T-helper 1 cell treated with Interleukin-12 subunit alpha and Interleukin-12 subunit beta and Interleukin-4 antibody, amounts not matched to agents 30 ng/mL and 1 ng/mL, for 36 hours (primary cell): ENCODE measurements around the gene HOXA13. TPM values are rescaled to one million over a fixed set of nuclear protein-coding genes. Genes with fewer than 3 reads are reported as not detected.

ENCODE experiments used
- intact Hi-C: fragments of 100-400 bp; cut with micrococcal nuclease; formaldehyde crosslinking; loops from one replicate; pipeline ENCODE4 v1.15.1; 2024
- total RNA-seq: library from RNA; stranded (reverse); gene quantifications from 2 replicates; pipeline ENCODE4 v1.2.3, GENCODE V29; 2022

Gene HOXA13
- total RNA-seq, 1 donor from 2014 or later: not detected

DNA sequence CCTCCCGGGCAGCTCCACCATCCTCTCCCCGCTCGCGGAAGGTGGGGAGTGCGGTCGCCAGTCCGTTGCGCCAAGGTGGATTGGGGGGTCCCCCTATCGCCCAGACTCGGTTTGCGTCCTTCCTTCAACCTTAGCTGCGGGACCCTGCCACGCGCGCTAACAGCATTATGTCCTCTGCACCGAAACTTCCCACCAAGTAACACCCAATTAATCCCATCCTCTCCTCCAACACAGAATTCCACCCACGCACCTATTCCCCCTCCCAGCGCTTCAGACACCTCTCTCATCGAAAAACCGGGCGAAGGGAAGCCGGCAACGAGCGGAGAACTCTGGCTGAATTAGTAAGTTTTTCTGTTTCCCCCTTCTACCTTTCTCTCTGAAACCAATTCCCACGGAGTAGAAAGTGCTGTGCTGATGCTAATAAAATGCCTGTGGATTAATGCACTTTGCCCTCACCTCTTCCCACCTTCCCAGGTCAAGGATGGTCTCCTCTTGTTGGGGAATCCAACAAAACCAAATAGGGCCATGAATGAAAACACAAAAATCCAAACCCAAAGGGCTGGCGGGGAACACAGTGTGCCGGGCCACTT, 48.5 kb downstream of the HOXA13 start:
- intact Hi-C loops: loop anchor here (1.0 to 2.0 kb wide), 4 partner anchors 10 to 1295 kb away; partner anchors contain the start of gene HOXA1

DNA sequence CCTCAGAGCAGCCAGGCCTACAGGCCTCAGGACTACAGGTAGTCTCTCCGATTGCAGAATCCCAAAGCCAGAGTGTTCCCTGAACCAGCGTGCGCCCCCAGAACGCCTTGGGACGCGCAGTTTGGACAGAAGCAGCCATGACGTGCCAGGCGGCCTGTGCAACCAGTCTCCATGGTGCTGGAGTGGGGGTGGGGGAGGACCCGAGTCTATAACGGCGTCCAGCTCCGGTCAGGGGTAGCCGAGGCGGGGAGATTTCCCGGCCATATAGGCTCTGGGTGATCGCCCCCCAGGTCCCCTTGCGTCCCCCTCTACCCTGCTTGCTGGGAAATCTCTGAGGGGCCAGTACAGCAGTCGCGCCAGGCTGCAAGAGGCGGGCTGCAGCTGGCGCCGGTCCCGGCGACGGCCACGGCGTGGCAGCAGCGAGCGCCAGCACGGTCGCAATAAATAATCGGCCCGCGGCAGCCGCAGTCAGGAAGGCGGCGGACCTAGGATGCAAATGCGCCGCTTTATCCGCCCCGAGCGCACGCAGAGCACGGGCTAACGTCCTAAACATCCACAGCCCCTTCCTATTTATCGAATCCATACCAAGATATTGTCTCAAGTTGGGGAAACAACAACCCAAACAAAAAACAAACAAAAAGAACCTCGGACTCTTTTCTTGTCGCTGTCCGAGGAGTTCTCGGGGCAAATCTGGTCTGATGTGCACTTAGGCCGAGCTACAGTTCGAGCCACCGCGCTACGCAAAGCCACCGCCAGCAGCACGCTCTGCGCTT, 49.1 kb downstream of the HOXA13 start:
- intact Hi-C loops: loop anchor here (1.0 to 2.0 kb wide), 4 partner anchors 11 to 1294 kb away; partner anchors contain the start of gene HOXA1

DNA sequence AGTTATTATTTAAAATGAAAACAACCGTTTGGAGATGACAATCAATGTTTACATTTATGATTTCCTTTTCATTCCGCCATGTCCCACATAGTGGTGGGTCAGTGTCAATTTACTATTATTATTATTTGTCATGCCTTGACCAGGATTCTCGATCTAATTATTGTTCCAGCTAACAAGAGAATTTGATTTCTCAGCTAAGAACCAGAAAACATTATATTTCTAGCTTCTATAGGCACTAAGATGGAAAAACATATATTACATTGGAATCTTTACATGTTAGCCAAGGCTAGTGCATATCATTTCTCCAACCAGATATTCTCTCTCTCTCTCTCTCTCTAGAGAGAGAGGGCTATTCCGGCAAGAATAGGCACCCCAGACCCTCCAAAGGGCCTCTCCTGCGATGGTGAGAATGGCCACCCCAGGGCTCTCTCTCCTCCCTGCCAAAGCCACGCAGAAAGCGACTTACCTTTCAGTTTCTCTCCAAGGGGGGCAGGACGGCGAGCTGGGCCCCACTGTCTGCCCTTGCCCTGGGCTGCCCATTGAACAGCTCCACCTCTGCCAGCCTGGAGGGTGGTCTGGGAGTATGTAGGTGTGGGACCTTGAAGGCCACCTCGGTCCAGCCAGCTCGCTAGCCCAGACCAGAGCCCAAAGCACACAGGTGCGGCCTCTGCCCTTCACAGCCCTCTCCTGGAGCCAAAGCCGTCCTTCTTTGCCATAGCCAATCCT, 49.9 kb downstream of the HOXA13 start:
- intact Hi-C loops: loop anchor here (2.0 kb wide), 3 partner anchors 15 to 1293 kb away; partner anchors contain the start of gene HOXA1

DNA sequence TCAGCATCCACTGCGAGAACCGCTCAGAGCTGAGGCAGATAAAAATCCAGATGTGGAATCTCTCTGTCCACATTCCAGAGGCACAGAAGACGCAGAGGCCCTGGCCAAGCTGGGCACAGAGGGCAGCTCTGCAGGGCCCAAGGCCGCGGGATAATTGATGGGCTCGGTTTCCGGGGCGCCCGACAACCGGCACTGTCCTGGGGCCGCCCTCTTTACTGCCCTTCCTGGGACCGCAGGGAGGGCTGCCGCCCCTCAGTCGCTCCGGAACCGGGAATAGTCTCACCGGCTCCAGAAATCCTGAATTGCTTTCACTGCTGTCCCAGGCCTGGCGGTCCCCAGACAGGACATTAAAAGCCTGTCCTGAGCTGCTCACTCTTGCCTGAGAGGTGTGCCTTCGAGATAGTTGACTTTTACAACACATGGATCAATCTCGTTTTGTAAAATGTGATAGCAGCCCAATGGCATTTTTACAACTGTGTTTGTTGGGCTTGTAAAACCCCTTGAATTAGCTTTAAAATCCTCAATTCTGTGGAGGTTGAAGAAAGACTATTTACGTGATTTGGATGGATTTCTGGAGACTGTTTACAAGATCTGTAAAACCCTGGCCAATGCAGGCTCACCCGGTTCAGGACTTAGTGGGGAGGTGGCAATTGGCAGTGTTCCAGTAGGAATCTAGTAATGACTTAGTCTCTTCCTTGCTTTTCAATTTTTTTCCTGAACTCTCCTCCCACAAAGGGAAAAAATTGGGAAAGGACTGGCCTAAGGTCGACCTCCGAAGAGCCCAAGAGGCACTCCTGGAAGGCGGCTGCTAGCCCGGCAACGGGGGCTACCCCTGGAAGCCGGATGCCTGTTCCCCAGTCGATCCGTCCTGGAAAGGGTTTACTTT, 50.9 kb downstream of the HOXA13 start:
- intact Hi-C loops: no loop called here

DNA sequence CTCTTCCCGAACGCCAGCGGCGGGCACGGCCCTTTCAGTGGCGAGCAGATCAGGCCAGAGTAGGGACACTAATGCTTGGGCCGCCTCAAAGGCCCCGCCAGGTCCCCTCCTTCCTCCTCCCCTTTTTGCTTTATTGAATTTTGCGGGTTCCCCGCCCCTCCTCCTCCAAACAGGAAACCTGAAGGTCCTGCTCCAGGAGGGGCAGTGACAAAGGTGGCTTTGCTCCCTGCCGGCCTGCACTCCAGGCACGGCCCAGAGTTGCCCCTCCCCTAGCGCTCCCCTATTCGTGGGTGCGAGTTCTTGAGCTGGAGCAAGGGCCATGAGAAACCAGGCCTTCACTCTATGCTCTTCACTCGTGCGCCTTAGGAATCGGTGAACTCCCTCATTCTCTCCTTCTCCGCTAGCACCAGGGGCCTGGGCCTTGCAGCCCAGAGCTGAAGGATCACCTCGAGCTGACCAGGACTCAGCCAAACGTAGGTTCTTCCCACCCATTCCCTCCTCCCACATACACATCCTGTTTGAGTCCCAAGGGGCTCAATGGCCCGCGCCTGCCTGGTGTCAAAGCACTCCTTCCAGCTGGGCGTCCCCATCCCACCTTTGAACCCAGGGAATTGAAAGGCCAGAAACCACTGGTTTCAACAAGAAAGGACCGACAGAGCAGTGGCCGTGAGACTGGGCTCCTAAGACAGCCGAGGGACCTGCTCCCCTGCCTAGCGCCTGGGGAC, 51.7 kb downstream of the HOXA13 start:
- intact Hi-C loops: no loop called here

DNA sequence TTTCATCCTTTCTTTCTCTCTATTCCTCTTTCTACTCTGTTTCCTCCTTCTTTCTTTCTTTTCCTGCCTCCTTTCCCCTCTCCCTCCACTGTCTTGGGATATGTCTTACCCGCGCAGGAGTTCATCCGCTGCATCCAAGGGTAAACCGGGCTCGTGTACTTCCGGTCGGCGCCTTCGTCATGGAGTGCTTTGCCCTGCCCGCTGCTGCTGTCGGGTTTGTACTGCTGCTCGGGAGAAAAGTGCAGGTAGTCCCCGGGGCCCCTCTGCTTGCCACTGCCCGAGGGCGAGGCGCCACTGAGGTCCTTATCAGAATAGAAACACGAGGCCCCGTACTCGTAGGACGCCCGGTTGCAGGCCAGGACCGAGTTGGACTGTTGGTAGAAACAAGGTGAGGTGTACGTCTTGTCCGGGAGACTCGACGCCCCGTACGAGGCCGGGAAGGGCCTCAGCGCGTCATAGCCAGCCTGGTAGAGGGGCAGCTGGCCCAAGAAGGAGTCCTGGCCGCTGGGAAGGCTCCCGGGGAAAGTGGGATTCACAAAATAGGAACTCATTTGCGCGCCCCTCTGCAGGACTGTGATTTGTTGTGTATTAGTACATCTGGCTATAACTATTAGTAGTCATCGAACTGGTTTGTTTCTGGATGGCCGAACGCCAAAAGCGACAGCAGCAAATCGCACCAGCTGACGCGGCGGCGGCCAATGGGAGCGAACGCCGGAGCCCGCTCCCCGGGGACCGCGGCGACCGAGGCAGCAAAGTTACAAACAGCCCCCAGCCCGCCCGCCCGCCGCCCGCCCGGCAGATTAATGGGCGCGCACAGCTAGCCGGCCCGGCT, 52.5 kb downstream of the HOXA13 start, which contains the start of gene HOXA6:
Gene HOXA6, minus strand, starts transcription at position 576 of the 832 bp plus-strand sequence. Its CDS starts 25 bp downstream, at position 551.
- intact Hi-C loops: no loop called here

DNA sequence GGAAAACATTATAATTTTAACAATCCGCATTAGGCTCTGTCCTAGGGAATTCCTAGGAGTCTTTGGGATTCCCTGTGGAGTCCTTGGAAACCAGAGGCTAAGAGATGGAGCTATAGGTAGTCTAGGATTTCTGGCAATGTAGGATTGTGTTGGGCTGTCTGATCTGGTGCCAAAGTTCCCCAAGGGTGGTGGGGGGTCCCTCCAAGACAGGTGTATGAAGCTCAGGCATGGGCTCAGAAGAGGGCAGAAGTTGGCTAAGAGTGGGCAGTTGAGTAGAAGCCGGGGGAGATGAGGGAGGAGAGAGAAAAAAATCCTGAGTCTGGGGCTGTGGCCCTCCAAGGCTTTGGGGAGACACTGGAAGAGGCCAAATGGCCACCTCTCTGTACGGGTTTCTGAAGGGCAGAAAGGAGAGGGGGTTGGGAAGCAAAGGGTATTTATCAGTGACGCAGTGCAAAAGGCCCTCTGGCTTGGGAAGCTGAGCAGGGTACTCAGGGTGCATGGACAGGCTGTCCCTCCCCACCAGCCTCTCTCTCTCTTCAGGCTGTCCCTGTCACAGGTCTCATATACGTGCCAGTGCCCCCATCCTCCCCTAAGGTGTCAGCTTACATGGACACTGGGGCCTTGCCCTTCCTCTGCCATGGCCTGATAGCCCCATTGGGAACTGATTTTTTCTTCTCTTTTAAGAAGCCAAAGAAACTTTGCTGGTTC, 53.2 kb downstream of the HOXA13 start:
- intact Hi-C loops: no loop called here

DNA sequence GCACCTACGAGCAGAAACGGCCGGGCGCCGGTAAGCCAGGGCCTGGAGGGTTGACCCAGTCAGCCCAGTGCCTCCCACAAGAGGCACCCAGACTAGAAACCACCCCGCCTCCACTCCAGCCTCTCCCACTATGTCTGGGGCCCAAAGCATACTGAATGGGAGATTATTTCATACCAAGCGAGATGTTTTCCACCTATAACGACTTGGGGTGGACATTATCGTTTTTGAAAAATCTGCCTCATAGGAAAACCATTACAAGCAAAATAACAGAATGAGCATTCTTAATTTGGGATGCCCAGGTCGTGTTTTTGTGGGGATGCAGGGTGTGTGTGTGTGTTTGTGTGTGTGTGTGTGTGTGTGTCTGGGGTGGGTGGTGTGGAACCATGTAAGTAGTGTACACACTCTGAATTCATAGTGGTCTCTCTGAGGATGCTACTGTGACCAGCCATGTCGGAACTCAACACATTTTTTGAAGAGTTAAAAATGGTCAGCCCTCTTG, 53.9 kb downstream of the HOXA13 start:
- intact Hi-C loops: no loop called here

DNA sequence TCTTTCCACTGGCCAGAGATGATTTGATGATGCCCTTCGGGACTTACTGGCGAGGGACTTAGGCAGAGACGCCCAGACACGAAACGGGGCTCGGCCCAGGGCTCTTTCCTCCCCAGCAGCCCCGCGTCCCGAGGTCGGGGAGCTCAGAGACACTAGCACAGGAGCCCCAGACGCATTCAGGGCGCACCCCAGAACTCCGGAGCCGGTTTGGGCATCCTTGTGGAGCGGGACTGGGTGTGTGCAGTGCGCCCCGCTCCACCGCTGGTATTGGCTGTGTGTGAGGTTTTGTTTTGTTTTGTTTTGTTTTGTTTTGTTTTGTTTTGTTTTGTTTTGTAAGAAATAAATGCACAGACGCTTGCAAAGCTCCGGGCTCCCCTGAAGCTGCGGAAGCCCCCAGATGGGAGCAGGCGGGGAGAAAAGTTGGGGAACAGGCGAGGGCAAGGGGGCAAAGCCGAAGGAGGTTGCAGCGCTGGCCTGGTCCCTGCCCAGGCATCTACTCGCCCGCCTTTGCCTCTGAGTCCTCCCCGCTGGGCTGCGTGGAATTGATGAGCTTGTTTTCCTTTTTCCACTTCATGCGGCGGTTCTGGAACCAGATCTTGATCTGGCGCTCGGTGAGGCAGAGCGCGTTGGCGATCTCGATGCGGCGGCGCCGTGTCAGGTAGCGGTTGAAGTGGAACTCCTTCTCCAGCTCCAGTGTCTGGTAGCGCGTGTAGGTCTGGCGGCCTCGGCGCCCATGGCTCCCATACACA, 54.6 kb downstream of the HOXA13 start:
- intact Hi-C loops: no loop called here

DNA sequence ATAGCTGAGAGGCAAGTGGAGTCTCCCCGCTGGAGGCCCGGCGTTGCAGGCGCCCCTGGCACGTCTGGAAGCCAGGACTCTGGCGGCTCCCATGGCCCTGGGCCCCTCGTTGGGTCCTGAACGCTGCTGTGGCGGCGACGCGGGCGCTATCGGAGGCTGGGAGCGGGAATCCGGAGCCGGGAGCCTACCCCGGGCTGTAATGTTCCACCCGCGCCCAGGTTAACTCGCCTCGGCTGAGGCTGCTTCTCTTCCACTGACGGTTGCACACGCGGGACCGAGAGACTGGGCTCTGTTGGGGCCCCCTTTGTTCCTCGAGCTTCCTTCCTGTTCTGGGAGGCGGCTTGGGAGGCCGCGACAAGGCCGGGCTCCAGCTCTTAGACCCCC, 55.1 kb downstream of the HOXA13 start:
- intact Hi-C loops: no loop called here

Other genes starting within 250 kb of the HOXA13 start
- 0.22 and 0.41 TPM in 2 replicates for gene HOXA1, start 104.1 kb downstream of the HOXA13 start, total RNA-seq
- not detected in 2 replicates for gene HOXA2, start 97.4 kb downstream of the HOXA13 start, total RNA-seq
- 0.22 TPM in 1 of 2 replicates, not detected in the other for gene HOXA4, start 69.3 kb downstream of the HOXA13 start, total RNA-seq
- gene HOXA5, start 56.4 kb downstream of the HOXA13 start, total RNA-seq: not detected in 2 replicates
- not detected in 2 replicates for gene HOXA6, start 52.3 kb downstream of the HOXA13 start, total RNA-seq
- gene HOXA3, start 47.5 kb downstream of the HOXA13 start, total RNA-seq: not detected in 2 replicates
- gene HOXA7, start 43.4 kb downstream of the HOXA13 start, total RNA-seq: not detected in 2 replicates
- not detected in 2 replicates for gene HOXA9, start 34.6 kb downstream of the HOXA13 start, total RNA-seq
- not detected in 2 replicates for gene HOXA10, start 25.8 kb downstream of the HOXA13 start, total RNA-seq
- not detected in 2 replicates for gene HOXA11, start 14.9 kb downstream of the HOXA13 start, total RNA-seq
- gene EVX1, start 42.7 kb upstream of the HOXA13 start, total RNA-seq: not detected in 2 replicates